Inferior parietal cortex (tissue), 1 donor: ENCODE results near the gene CXCL17.

ENCODE experiments used
- DNase-seq: peaks from one replicate; pipeline ENCODE4 v3.0.0-alpha.2; 2016; ENCODE audit errors: extremely low spot score

The CXCL17 gene

GRCh38 chr19:42423462-42424344 is 19.0 kb downstream of the CXCL17 start:
- DNase-seq, result peak; percentile 92

- peak; percentile 54 for DNase-seq
Observed at GRCh38 chr19:42422901-42423461, 19.8 kb downstream of the CXCL17 start.

- no peak for DNase-seq
Observed at GRCh38 chr19:42422092-42422900, 20.4 kb downstream of the CXCL17 start.

- no peak for DNase-seq
Observed at GRCh38 chr19:42421591-42422031, 21.1 kb downstream of the CXCL17 start.

- no peak for DNase-seq
Observed at GRCh38 chr19:42421101-42421500, 21.6 kb downstream of the CXCL17 start.

- no peak for DNase-seq
Observed at GRCh38 chr19:42420055-42420544, 22.6 kb downstream of the CXCL17 start.

GRCh38 chr19:42419309-42419708 is 23.4 kb downstream of the CXCL17 start:
- no peak for DNase-seq

- peak; percentile 70 for DNase-seq
Observed at GRCh38 chr19:42412661-42413076, 30.1 kb downstream of the CXCL17 start.

- DNase-seq, result peak; percentile 56
Observed at GRCh38 chr19:42412227-42412626, 30.5 kb downstream of the CXCL17 start.

- no peak for DNase-seq
Observed at GRCh38 chr19:42411581-42412178, 31.1 kb downstream of the CXCL17 start.

- no peak for DNase-seq
Observed at GRCh38 chr19:42410371-42410770, 32.4 kb downstream of the CXCL17 start.

GRCh38 chr19:42409477-42409876 is 33.3 kb downstream of the CXCL17 start:
- DNase-seq, result no peak

GRCh38 chr19:42407816-42408175 is 35.0 kb downstream of the CXCL17 start:
- DNase-seq, result no peak

GRCh38 chr19:42407085-42407815 is 35.5 kb downstream of the CXCL17 start:
- no peak for DNase-seq

GRCh38 chr19:42406111-42406510 is 36.6 kb downstream of the CXCL17 start:
- no peak for DNase-seq

GRCh38 chr19:42403586-42403985 is 39.2 kb downstream of the CXCL17 start:
- DNase-seq, result no peak

- no peak for DNase-seq
Observed at GRCh38 chr19:42402376-42403116, 40.2 kb downstream of the CXCL17 start.

GRCh38 chr19:42401365-42402303 is 41.1 kb downstream of the CXCL17 start:
- DNase-seq, result peak; percentile 84

GRCh38 chr19:42400404-42400803 is 42.3 kb downstream of the CXCL17 start:
- DNase-seq, result no peak
